MCF 10A (cell line): Measurements from ENCODE around the gene GPC6. TPM values are rescaled to one million over a fixed set of nuclear protein-coding genes. Genes with fewer than 3 reads are reported as not detected.

Experiments used
- BruUV-seq: library from RNA; stranded (reverse); fragments of 400-500 nt; replicated peaks from 2 replicates; lab custom pipeline; 2021; lab: Mats Ljungman, UMichigan
- CTCF ChIA-PET: fragments of 300-600 bp; sonication (Branson Sonifier 250); formaldehyde crosslinking; extraction: SDS; loops from one replicate; lab custom pipeline; 2021; ENCODE audit warnings: antibody characterized with exemption, inconsistent platforms; lab: Yijun Ruan, JAX
- POLR2A ChIA-PET: fragments of 300-600, 350-650 bp; sonication (Branson Sonifier 250); formaldehyde crosslinking; extraction: SDS; loops from one replicate; lab custom pipeline; 2020; ENCODE audit warnings: antibody characterized with exemption, inconsistent platforms; lab: Yijun Ruan, JAX
- DNase-seq: peaks from one replicate; pipeline ENCODE4 v3.0.0-alpha.2; 2018; ENCODE audit not compliant: unreplicated experiment
- H3K27ac Mint-ChIP-seq: one replicate; pipeline ENCODE4 v1.8.0; 2022; ENCODE audit warnings: mild to moderate bottlenecking, low read depth, mixed read lengths; ENCODE audit not compliant: unreplicated experiment
- H3K27me3 Mint-ChIP-seq: one replicate; pipeline ENCODE4 v1.8.0; 2022; ENCODE audit warnings: mixed read lengths; ENCODE audit not compliant: insufficient read depth, unreplicated experiment
- H3K36me3 Mint-ChIP-seq: one replicate; pipeline ENCODE4 v1.8.0; 2022; ENCODE audit warnings: mild to moderate bottlenecking, moderate library complexity, mixed read lengths; ENCODE audit not compliant: insufficient read depth, unreplicated experiment
- H3K4me1 Mint-ChIP-seq: one replicate; pipeline ENCODE4 v1.8.0; 2022; ENCODE audit warnings: mixed read lengths; ENCODE audit not compliant: insufficient read depth, unreplicated experiment
- H3K4me3 Mint-ChIP-seq: one replicate; pipeline ENCODE4 v1.8.0; 2022; ENCODE audit warnings: mild to moderate bottlenecking, moderate library complexity, mixed read lengths; ENCODE audit not compliant: unreplicated experiment
- H3K9me3 Mint-ChIP-seq: one replicate; pipeline ENCODE4 v1.8.0; 2022; ENCODE audit warnings: mixed read lengths; ENCODE audit not compliant: unreplicated experiment
- intact Hi-C: fragments of 100-400 bp; cut with micrococcal nuclease; formaldehyde crosslinking; loops from 2 replicates; pipeline ENCODE4 v1.14.1; 2022
- total RNA-seq: library from RNA; stranded (reverse); gene quantifications from 2 replicates; pipeline ENCODE4 v1.2.3, GENCODE V29; 2022
- TF ChIP-seq, protein P1 (sequence below): fragments of 200-600 bp; IDR thresholded peaks from one replicate; pipeline ENCODE4 v1.8.0; 2022; ENCODE audit warnings: antibody characterized with exemption, mild to moderate bottlenecking; ENCODE audit not compliant: unreplicated experiment

GPC6 gene
- total RNA-seq, 1 experiment from 2014 or later = 8.4 TPM

DNA sequence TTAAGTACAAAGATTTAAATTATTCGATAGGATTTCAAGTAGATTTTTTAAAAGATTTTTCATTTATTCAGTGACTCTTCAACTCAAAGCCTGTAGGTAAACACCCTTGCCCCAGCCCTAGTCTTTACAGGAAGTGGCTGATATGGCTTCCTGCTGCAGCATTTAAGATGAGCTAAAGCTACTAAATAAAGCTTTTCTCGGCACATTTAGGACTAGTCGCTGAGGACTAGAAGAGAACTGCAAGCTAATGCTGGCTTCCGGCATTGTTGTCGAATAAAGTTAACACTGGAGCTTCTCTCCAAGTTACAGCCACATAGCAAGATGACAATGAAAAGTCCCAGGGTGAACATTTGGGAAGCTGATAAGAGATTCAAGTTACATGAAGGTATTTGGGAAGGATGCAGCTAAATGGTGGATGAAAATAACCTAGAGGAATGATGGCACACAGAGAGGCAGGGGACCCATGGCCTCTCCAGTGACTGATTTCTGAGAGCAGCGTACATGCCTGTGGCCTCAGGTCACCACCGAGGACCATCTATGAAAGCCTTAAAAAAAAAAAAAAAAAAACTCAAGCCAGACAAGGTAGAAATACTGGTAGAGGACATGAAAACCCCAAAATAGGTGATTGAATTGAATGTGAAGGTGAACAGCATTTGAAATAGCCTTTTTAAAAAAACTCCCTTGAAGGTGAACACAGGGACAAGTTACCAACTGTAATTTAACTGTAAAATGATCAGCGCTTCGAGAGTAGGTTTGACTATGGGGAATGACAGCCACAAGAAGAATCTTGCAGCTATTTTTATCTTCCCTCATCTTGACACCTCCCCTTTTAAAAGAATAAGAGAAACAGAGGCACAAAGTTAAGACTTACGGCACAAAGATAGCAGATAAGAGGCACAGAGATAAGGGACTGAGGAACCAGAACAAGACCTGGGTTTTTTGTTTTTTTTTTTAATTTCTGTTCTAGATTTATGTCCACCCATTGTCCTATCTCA, 1097.5 kb downstream of the GPC6 start:
- H3K36me3 Mint-ChIP-seq = no peaks in the 10 kb centered on the region
- ChIA-PET POLR2A (interaction anchor here (1.2 kb wide), 1 partner anchor 14 kb away, joined by 3 read pairs; no protein-coding TSS in a partner anchor), CTCF (no interaction called here)
- H3K4me3 Mint-ChIP-seq = no peak overlapping the region
- no TSS peak for BruUV-seq
- H3K4me1 Mint-ChIP-seq = no peaks in the 10 kb centered on the region
- H3K27me3 Mint-ChIP-seq = no peaks in the 10 kb centered on the region
- H3K9me3 Mint-ChIP-seq = no peaks in the 10 kb centered on the region
- intact Hi-C loops = no loop called here
- DNase-seq = no peak
- TF ChIP-seq, protein P1, sequence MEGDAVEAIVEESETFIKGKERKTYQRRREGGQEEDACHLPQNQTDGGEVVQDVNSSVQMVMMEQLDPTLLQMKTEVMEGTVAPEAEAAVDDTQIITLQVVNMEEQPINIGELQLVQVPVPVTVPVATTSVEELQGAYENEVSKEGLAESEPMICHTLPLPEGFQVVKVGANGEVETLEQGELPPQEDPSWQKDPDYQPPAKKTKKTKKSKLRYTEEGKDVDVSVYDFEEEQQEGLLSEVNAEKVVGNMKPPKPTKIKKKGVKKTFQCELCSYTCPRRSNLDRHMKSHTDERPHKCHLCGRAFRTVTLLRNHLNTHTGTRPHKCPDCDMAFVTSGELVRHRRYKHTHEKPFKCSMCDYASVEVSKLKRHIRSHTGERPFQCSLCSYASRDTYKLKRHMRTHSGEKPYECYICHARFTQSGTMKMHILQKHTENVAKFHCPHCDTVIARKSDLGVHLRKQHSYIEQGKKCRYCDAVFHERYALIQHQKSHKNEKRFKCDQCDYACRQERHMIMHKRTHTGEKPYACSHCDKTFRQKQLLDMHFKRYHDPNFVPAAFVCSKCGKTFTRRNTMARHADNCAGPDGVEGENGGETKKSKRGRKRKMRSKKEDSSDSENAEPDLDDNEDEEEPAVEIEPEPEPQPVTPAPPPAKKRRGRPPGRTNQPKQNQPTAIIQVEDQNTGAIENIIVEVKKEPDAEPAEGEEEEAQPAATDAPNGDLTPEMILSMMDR = no peak
- H3K27ac Mint-ChIP-seq = no peak overlapping the region

GRCh38 chr13:94324767-94325540, 1098.3 kb downstream of the GPC6 start:
- H3K36me3 Mint-ChIP-seq = peaks cover 7% of the 10 kb centered on the region
- CTCF ChIA-PET = no interaction called here
- H3K4me3 Mint-ChIP-seq = no peak overlapping the region
- DNase-seq = no peak
- POLR2A ChIA-PET = no interaction called here
- no peaks in the 10 kb centered on the region for H3K9me3 Mint-ChIP-seq
- no peak overlapping the region for H3K27ac Mint-ChIP-seq
- H3K27me3 Mint-ChIP-seq = no peaks in the 10 kb centered on the region
- BruUV-seq = no TSS peak
- TF ChIP-seq, protein P1 = no peak
- intact Hi-C loops = no loop called here
- peaks cover 8% of the 10 kb centered on the region for H3K4me1 Mint-ChIP-seq

DNA sequence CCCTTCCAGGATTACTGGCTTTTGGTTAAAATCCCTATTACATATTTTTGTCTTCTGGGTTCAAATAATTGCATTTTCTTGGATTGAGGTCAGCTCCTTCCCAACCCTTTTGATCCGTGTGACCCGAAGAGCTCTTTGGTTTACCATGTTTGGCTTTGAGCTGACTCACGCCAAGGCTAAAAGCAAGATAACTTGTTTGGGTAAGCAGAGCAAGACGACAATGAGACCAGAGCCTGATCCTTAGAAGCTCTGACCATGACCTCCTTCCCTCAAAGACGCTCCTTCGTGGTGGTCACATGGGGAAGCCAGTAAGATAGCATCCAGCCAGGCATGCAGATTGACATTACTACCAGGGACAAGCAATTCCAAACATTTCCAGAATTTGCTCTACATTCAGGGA, 1099.0 kb downstream of the GPC6 start:
- Mint-ChIP-seq H3K27me3 (no peaks in the 10 kb centered on the region), H3K9me3 (no peaks in the 10 kb centered on the region), H3K36me3 (peaks cover 10% of the 10 kb centered on the region), H3K4me1 (peaks cover 15% of the 10 kb centered on the region), H3K27ac (no peak overlapping the region), H3K4me3 (no peak overlapping the region)
- TF ChIP-seq, protein P1 = no peak
- intact Hi-C loops = no loop called here
- DNase-seq = no peak
- POLR2A ChIA-PET = no interaction called here
- no TSS peak for BruUV-seq
- CTCF ChIA-PET = no interaction called here

GRCh38 chr13:94327318-94327717, 1100.7 kb downstream of the GPC6 start:
- ChIA-PET POLR2A (interaction anchor here (1.0 kb wide), 1 partner anchor 10 kb away, joined by 3 read pairs; no protein-coding TSS in a partner anchor), CTCF (no interaction called here)
- no peaks in the 10 kb centered on the region for H3K9me3 Mint-ChIP-seq
- TF ChIP-seq, protein P1 = no peak
- DNase-seq = no peak
- intact Hi-C loops = no loop called here
- H3K27me3 Mint-ChIP-seq = no peaks in the 10 kb centered on the region
- peaks cover 10% of the 10 kb centered on the region for H3K36me3 Mint-ChIP-seq
- no TSS peak for BruUV-seq
- no peak overlapping the region for H3K4me3 Mint-ChIP-seq
- peaks cover 18% of the 10 kb centered on the region for H3K4me1 Mint-ChIP-seq
- H3K27ac Mint-ChIP-seq = no peak overlapping the region
